Panc1 (cell line): ENCODE measurements around the gene FAM8A1.

Experiments
- POLR2AphosphoS5 ChIP-seq: IDR thresholded peaks from 2 replicates; pipeline ENCODE4 v1.6.1; 2012; ENCODE audit warnings: mild to moderate bottlenecking, low read depth, low read length, moderate library complexity
- SIN3A ChIP-seq: IDR thresholded peaks from 2 replicates; pipeline ENCODE4 v1.6.1; 2012; ENCODE audit warnings: low read depth, mild to moderate bottlenecking, low read length, moderate library complexity, borderline replicate concordance; ENCODE audit not compliant: insufficient read depth
- TCF7L2 ChIP-seq: IDR thresholded peaks from 2 replicates; pipeline ENCODE4 v1.6.1; 2011; ENCODE audit warnings: mild to moderate bottlenecking, low read depth, low read length, inconsistent platforms
- TF ChIP-seq, protein P1 (sequence below), 2 experiments: IDR thresholded peaks; 2 replicates each; pipeline ENCODE4 v1.6.1; 2011 to 2012; ENCODE audit warnings: low read depth in 2 of 2, control low read depth in 1 of 2, low read length in 1 of 2, mild to moderate bottlenecking in 1 of 2, moderate library complexity in 1 of 2; ENCODE audit not compliant: insufficient read depth in 1 of 2
- TF ChIP-seq, protein P2 (sequence below): fragments of 450-650 bp; IDR thresholded peaks from 2 replicates; pipeline ENCODE4 v1.5.1; 2017; ENCODE audit warnings: mild to moderate bottlenecking

DNA sequence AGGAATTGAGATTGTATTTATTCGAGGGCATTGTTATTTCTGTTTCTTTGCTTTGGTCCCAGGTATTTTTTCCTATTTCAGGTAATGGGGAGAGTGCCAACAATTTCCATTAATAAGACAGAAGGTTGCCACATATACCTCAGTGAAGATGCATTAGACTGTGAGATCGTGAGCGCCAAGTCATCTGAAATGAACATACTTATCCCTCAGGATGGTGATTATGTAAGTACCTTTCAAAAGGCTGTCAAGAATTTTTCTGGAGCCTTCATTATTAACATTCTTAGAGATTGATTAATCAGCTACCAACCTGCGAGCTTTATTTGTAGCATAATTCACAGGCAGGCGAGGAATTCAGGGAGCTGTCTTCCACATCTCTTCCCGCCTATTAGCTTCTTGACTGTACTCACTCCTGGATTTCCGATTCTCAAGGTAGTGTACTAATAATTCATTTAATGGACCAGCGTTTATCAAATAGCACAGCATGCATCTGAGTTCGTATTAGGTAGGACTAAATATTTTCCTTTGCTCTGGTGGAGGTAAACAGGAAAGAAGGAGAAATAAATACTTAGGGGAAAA lies 48.6 kb upstream of the FAM8A1 start:
- TF ChIP-seq, protein P1, sequence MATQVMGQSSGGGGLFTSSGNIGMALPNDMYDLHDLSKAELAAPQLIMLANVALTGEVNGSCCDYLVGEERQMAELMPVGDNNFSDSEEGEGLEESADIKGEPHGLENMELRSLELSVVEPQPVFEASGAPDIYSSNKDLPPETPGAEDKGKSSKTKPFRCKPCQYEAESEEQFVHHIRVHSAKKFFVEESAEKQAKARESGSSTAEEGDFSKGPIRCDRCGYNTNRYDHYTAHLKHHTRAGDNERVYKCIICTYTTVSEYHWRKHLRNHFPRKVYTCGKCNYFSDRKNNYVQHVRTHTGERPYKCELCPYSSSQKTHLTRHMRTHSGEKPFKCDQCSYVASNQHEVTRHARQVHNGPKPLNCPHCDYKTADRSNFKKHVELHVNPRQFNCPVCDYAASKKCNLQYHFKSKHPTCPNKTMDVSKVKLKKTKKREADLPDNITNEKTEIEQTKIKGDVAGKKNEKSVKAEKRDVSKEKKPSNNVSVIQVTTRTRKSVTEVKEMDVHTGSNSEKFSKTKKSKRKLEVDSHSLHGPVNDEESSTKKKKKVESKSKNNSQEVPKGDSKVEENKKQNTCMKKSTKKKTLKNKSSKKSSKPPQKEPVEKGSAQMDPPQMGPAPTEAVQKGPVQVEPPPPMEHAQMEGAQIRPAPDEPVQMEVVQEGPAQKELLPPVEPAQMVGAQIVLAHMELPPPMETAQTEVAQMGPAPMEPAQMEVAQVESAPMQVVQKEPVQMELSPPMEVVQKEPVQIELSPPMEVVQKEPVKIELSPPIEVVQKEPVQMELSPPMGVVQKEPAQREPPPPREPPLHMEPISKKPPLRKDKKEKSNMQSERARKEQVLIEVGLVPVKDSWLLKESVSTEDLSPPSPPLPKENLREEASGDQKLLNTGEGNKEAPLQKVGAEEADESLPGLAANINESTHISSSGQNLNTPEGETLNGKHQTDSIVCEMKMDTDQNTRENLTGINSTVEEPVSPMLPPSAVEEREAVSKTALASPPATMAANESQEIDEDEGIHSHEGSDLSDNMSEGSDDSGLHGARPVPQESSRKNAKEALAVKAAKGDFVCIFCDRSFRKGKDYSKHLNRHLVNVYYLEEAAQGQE (IDR thresholded peaks at IDR 0.05; ENCODE audit: insufficient read depth in 1 of 2, low read depth in 2 of 2, low read length in 1 of 2): no peak
- no peak for TF ChIP-seq POLR2AphosphoS5
- TF ChIP-seq, protein P2, sequence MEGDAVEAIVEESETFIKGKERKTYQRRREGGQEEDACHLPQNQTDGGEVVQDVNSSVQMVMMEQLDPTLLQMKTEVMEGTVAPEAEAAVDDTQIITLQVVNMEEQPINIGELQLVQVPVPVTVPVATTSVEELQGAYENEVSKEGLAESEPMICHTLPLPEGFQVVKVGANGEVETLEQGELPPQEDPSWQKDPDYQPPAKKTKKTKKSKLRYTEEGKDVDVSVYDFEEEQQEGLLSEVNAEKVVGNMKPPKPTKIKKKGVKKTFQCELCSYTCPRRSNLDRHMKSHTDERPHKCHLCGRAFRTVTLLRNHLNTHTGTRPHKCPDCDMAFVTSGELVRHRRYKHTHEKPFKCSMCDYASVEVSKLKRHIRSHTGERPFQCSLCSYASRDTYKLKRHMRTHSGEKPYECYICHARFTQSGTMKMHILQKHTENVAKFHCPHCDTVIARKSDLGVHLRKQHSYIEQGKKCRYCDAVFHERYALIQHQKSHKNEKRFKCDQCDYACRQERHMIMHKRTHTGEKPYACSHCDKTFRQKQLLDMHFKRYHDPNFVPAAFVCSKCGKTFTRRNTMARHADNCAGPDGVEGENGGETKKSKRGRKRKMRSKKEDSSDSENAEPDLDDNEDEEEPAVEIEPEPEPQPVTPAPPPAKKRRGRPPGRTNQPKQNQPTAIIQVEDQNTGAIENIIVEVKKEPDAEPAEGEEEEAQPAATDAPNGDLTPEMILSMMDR: no peak
- no peak for TF ChIP-seq SIN3A
- no peak for TF ChIP-seq TCF7L2
